NOMO-1 treated with dmso at 0.1 percent for 144 hours (cell line): Measurements from ENCODE around the gene MNX1.

Experiments used
- DNase-seq: peaks from one replicate; lab custom pipeline; 2025; ENCODE audit not compliant: unreplicated experiment; lab: John Stamatoyannopoulos, UW

MNX1 gene

GRCh38 chr7:157010588-157011332, at the start of gene MNX1:
TSS of gene MNX1 (minus strand) at chr7:157010663. CDS start at chr7:157010350, 313 bp downstream.
- no peak for DNase-seq

- no peak for DNase-seq
Observed at GRCh38 chr7:157059534-157059933, 49.1 kb upstream of the MNX1 start.

- DNase-seq: no peak
Observed at GRCh38 chr7:157058701-157059100, 48.2 kb upstream of the MNX1 start.

- DNase-seq: no peak
Observed at GRCh38 chr7:157058068-157058467, 47.6 kb upstream of the MNX1 start.

- DNase-seq: no peak
Observed at GRCh38 chr7:157056957-157057902, 46.8 kb upstream of the MNX1 start.

- DNase-seq: no peak
Observed at GRCh38 chr7:157056246-157056645, 45.8 kb upstream of the MNX1 start.

- no peak for DNase-seq
Observed at GRCh38 chr7:157054927-157055326, 44.5 kb upstream of the MNX1 start.

- no peak for DNase-seq
Observed at GRCh38 chr7:157053118-157053517, 42.7 kb upstream of the MNX1 start.

- no peak for DNase-seq
Observed at GRCh38 chr7:157047148-157047547, 36.7 kb upstream of the MNX1 start.

- DNase-seq: no peak
Observed at GRCh38 chr7:157046681-157047080, 36.2 kb upstream of the MNX1 start.

GRCh38 chr7:157044943-157045660, 34.6 kb upstream of the MNX1 start:
- DNase-seq: no peak

- DNase-seq: no peak
Observed at GRCh38 chr7:157044147-157044687, 33.8 kb upstream of the MNX1 start.

- DNase-seq: no peak
Observed at GRCh38 chr7:157043745-157044144, 33.3 kb upstream of the MNX1 start.

GRCh38 chr7:157041514-157042277, 31.2 kb upstream of the MNX1 start:
- DNase-seq: no peak

GRCh38 chr7:157041004-157041403, 30.5 kb upstream of the MNX1 start:
- DNase-seq: no peak

- DNase-seq: no peak
Observed at GRCh38 chr7:157037635-157038034, 27.2 kb upstream of the MNX1 start.

GRCh38 chr7:157037028-157037427, 26.6 kb upstream of the MNX1 start:
- no peak for DNase-seq

- DNase-seq: no peak
Observed at GRCh38 chr7:157035979-157036378, 25.5 kb upstream of the MNX1 start.

- DNase-seq: no peak
Observed at GRCh38 chr7:157035302-157035701, 24.8 kb upstream of the MNX1 start.
